ENCODE data around the gene TBC1D5. TPM values are rescaled to one million over a fixed set of nuclear protein-coding genes. Genes with fewer than 3 reads are reported as not detected.

The TBC1D5 gene
- total and polyA plus RNA-seq, 2 of the 8 experiments (the other 6 are each of a cell fraction or from before 2014, with no cell fraction given): 11.0 to 22.9 TPM

DNA sequence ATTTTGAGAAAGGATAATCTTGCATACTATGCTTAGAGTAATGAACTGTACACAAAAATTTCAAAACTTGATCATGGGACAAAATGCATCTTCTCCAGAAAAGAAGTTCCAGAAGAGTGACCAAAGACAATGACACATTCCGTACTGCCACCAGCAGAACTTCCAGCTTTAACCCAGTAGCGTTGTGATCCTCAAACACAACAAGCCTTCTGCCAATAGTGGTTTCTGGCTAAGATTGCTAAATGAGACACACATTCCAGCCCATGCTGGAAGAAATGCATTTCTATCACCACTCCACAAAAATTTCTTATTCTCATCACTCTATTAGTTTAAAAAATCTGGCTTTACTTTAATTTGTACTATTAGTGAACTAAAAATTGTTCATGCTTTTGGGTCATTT is 334.9 kb downstream of the TBC1D5 start:
- ChIA-PET POLR2A (ENCODE audit: partially characterized antibody) (no interaction called here), CTCF (ENCODE audit: partially characterized antibody) (interaction anchor here (0.7 to 1.3 kb wide), 3 partner anchors 19 to 114 kb away, joined by 3 read pairs; no protein-coding TSS in a partner anchor)
- Histone ChIP-seq H3K36me3 (ENCODE audit: control insufficient read depth in 2 of 4, insufficient read depth in 4 of 4, low read length in 3 of 4) (no peaks in the 10 kb centered on the region; a peak in 1 of 8 replicates), H3K9me3 (ENCODE audit: insufficient read depth in 2 of 2, low read depth in 1 of 2, low read length in 1 of 2) (no peaks in the 10 kb centered on the region), H3K56ac (replicated peaks; ENCODE audit: insufficient read length, low read depth, low read length) (no peak overlapping the region), H3K4me3 (ENCODE audit: extremely low read depth in 1 of 4, insufficient read depth in 2 of 4, low read depth in 3 of 4, low read length in 4 of 4) (no peak overlapping the region), H2BK5ac (ENCODE audit: low read depth, low read length) (no peak overlapping the region), H4K20me1 (replicated peaks in 1 of 2; ENCODE audit: control insufficient read depth in 1 of 2, insufficient read depth in 2 of 2, low read length in 2 of 2) (no peaks in the 10 kb centered on the region), H3K9ac (replicated peaks in 1 of 4; ENCODE audit: extremely low read depth in 1 of 4, low read depth in 3 of 4, low read length in 3 of 4) (no peak overlapping the region), H3K18ac (ENCODE audit: extremely low read depth, low read length) (no peak overlapping the region), H3K79me1 (ENCODE audit: low read depth, low read length) (no peaks in the 10 kb centered on the region), H2AFZ (ENCODE audit: low read length) (no peak overlapping the region), H3K14ac (ENCODE audit: insufficient read length) (no peak overlapping the region), H4K5ac (ENCODE audit: insufficient read length, low read depth, low read length) (no peak overlapping the region), H2BK120ac (replicated peaks; ENCODE audit: low read depth, low read length) (no peak overlapping the region), H3K4me2 (ENCODE audit: insufficient read depth in 1 of 2, low read depth in 2 of 2, low read length in 2 of 2) (no peak overlapping the region), H3K4me1 (replicated peaks in 1 of 4; ENCODE audit: control insufficient read depth in 3 of 4, insufficient read depth in 4 of 4, low read length in 3 of 4) (no peaks in the 10 kb centered on the region; a peak in 1 of 7 replicates), H2BK15ac (ENCODE audit: low read length) (no peak overlapping the region), H3K23me2 (ENCODE audit: low read depth, low read length) (no peaks in the 10 kb centered on the region), H4K91ac (replicated peaks; ENCODE audit: insufficient read length, low read length) (no peak overlapping the region), H2BK20ac (ENCODE audit: low read length) (no peak overlapping the region), H3K4ac (replicated peaks; ENCODE audit: insufficient read length, low read depth, low read length) (no peak overlapping the region), H3K23ac (ENCODE audit: insufficient read length) (no peak overlapping the region), H2AK5ac (ENCODE audit: low read depth, low read length) (no peak overlapping the region), H2BK12ac (ENCODE audit: low read depth, low read length) (no peak overlapping the region), H3K27ac (ENCODE audit: low read depth, low read length) (no peak overlapping the region), H3K27me3 (replicated peaks in 1 of 4; ENCODE audit: control insufficient read depth in 3 of 4, extremely low read depth in 1 of 4, insufficient read depth in 3 of 4, low read length in 3 of 4) (no peaks in the 10 kb centered on the region), H3K79me2 (ENCODE audit: control insufficient read depth in 1 of 2, insufficient read depth in 2 of 2, low read length in 2 of 2) (no peaks in the 10 kb centered on the region), H4K8ac (ENCODE audit: extremely low read depth, insufficient read depth, low read length) (no peak overlapping the region)
- no peak for FAIRE-seq
- no peak for DNase-seq (ENCODE audit: low read depth in 1 of 2, low spot score in 2 of 2)
- 97% methylated on average over 2 of the region's 2 CpGs; no CpG with 5 or more reads in 1 of the 2 experiments for WGBS, 2 experiments (ENCODE audit: extremely low coverage in 1 of 2, insufficient coverage in 1 of 2, insufficient read length in 1 of 2, insufficient replicate concordance in 2 of 2, low coverage in 1 of 2, low lambda C conversion rate in 2 of 2, missing lambda C conversion rate in 1 of 2)
- TF ChIP-seq POU5F1 (IDR thresholded peaks at IDR 0.05; ENCODE audit: low read depth, low read length): no peak
- TF ChIP-seq RXRA (IDR thresholded peaks at IDR 0.05; ENCODE audit: insufficient read depth, low read depth, low read length): no peak
- TF ChIP-seq HDAC6 (IDR thresholded peaks at IDR 0.05; ENCODE audit: low read depth, low read length): no peak
- no peak for TF ChIP-seq JUN (IDR thresholded peaks at IDR 0.05; ENCODE audit: low read depth, low read length)
- TF ChIP-seq MAFK (IDR thresholded peaks at IDR 0.05; ENCODE audit: low read depth, low read length): no peak
- no peak for TF ChIP-seq SIRT6 (IDR thresholded peaks at IDR 0.05; ENCODE audit: low read length)
- no peak for TF ChIP-seq PHF8 (conservative IDR thresholded peaks at IDR 0.05; ENCODE audit: low read depth, low read length)
- TF ChIP-seq SIX5 (IDR thresholded peaks at IDR 0.05; ENCODE audit: low read depth, low read length): no peak
- TF ChIP-seq BCL11A (IDR thresholded peaks at IDR 0.05; ENCODE audit: low read depth in 2 of 2, low read length in 2 of 2): no peak
- no peak for TF ChIP-seq RNF2 (IDR thresholded peaks at IDR 0.05; ENCODE audit: borderline replicate concordance, low read depth, low read length, missing control alignments, poor library complexity, severe bottlenecking)
- no peak for TF ChIP-seq SRF (IDR thresholded peaks at IDR 0.05; ENCODE audit: low read depth, low read length)
- no peak for TF ChIP-seq SAP30 (IDR thresholded peaks at IDR 0.05; ENCODE audit: insufficient read depth, insufficient replicate concordance, low read length)
- TF ChIP-seq SP1 (IDR thresholded peaks at IDR 0.05; ENCODE audit: low read depth, low read length): no peak
